ENCODE results near the gene SLC14A1. TPM values are rescaled to one million over a fixed set of nuclear protein-coding genes. Genes with fewer than 3 reads are reported as not detected.

The SLC14A1 gene
- total and polyA plus RNA-seq, 2 of the 4 experiments (the other 2 are of a cell fraction), result 20.5 to 31.9 TPM

GRCh38 chr18:45723567-45724355 is at the start of gene SLC14A1 (continued):
- TF ChIP-seq USF2 (IDR thresholded peaks at IDR 0.05; ENCODE audit: low read depth, low read length) (no peak), CEBPB (IDR thresholded peaks at IDR 0.05; ENCODE audit: low read depth, low read length) (no peak)

- H2AK5ac ChIP-seq (ENCODE audit: low read depth, low read length), result no peak overlapping the region
- no peaks in the 10 kb centered on the region; the same call in 1 of the 2 replicates for H3K4me1 ChIP-seq (ENCODE audit: control insufficient read depth, insufficient read depth, low read length)
- DNase-seq, result no peak
- no peak overlapping the region for H3K4me3 ChIP-seq (ENCODE audit: insufficient read depth, low read depth, low read length)
- no peak overlapping the region for H3K4me2 ChIP-seq (ENCODE audit: low read depth, low read length)
- H3K9ac ChIP-seq (ENCODE audit: low read depth, low read length), result no peak overlapping the region
- no peak overlapping the region for H2BK120ac ChIP-seq (ENCODE audit: low read depth, low read length)
- no peak overlapping the region for H2BK5ac ChIP-seq (ENCODE audit: low read depth, low read length, poor library complexity, severe bottlenecking)
- no peaks in the 10 kb centered on the region for H3K36me3 ChIP-seq (ENCODE audit: control insufficient read depth, insufficient read depth, low read length)
- no peak overlapping the region for H2AK9ac ChIP-seq (replicated peaks; ENCODE audit: low read depth, low read length, poor library complexity)
- ChIA-PET POLR2A (ENCODE audit: unreplicated experiment) (no interaction called here), CTCF (interaction anchor here (0.5 kb wide), 1 partner anchor 171 kb away, joined by 3 read pairs; no protein-coding TSS in a partner anchor)
- H3K4ac ChIP-seq (ENCODE audit: low read depth, low read length), result no peak overlapping the region
- TF ChIP-seq CHD1 (IDR thresholded peaks at IDR 0.05; ENCODE audit: low read depth, low read length) (no peak), MAFK (IDR thresholded peaks at IDR 0.05; ENCODE audit: low read depth, low read length) (peak; percentile 80)
- H3K79me1 ChIP-seq (ENCODE audit: low read depth in 1 of 2, low read length in 2 of 2), result no peaks in the 10 kb centered on the region
- intact Hi-C loops (cut with micrococcal nuclease) (no loop called here), dilution Hi-C loops (cut with HindIII; ENCODE audit: low sequenced_read_pairs, unreplicated experiment) (no loop called here), in situ Hi-C loops (cut with MboI; ENCODE audit: low sequenced_read_pairs) (no loop called here)
- no peak overlapping the region for H2AFZ ChIP-seq (replicated peaks; ENCODE audit: low read length, poor library complexity)
- no peak overlapping the region for H3K14ac ChIP-seq (replicated peaks; ENCODE audit: low read depth, low read length)
- H3K9me3 ChIP-seq (ENCODE audit: control insufficient read depth, insufficient read depth, low read length), result no peaks in the 10 kb centered on the region
- no TSS peak for BruUV-seq (replicated peaks)
- no peak overlapping the region for H3K56ac ChIP-seq (ENCODE audit: extremely low read depth, insufficient read depth, low read length)
- no CpG with 5 or more reads among the region's 4 CpGs for WGBS, 2 experiments (ENCODE audit: extremely low coverage in 2 of 2, insufficient read length in 1 of 2)
- H3K23ac ChIP-seq (ENCODE audit: low read depth, low read length), result no peak overlapping the region
- ATAC-seq (ENCODE audit: low read depth), result no peak
- no peak overlapping the region for H4K5ac ChIP-seq (ENCODE audit: low read depth, low read length)
- H4K20me1 ChIP-seq (ENCODE audit: insufficient read depth, low read length), result no peaks in the 10 kb centered on the region
- H3K9me1 ChIP-seq (ENCODE audit: insufficient read depth, low read length), result no peaks in the 10 kb centered on the region
- no peak overlapping the region for H3K18ac ChIP-seq (ENCODE audit: low read depth, low read length)
- H4K91ac ChIP-seq (ENCODE audit: insufficient read depth, low read depth, low read length), result no peak overlapping the region
- H4K8ac ChIP-seq (ENCODE audit: low read depth in 2 of 2, low read length in 2 of 2), result no peak overlapping the region
- peaks cover 1% of the 10 kb centered on the region; the same call in 1 of the 2 replicates for H3K27me3 ChIP-seq (ENCODE audit: control insufficient read depth, insufficient read depth, low read length)
- H3K27ac ChIP-seq (ENCODE audit: insufficient read depth, low read length), result no peak overlapping the region
- no peak overlapping the region for H2BK20ac ChIP-seq (ENCODE audit: low read depth, low read length)
- no peak overlapping the region for H2BK15ac ChIP-seq (ENCODE audit: low read depth, low read length)
Observed at GRCh38 chr18:45677276-45677807, 46.6 kb upstream of the SLC14A1 start.
